GM20000 (cell line): ENCODE measurements around the gene SYCP2.

Source experiments
- DNase-seq: peaks from one replicate; pipeline ENCODE4 v3.0.0; 2012; ENCODE audit warnings: low spot score
- TF ChIP-seq, protein P1 (sequence below): IDR thresholded peaks from 2 replicates; pipeline ENCODE4 v1.5.1; 2012; ENCODE audit warnings: mild to moderate bottlenecking, control low read depth; ENCODE audit errors: extremely low read depth, missing control alignments

SYCP2 gene

DNA sequence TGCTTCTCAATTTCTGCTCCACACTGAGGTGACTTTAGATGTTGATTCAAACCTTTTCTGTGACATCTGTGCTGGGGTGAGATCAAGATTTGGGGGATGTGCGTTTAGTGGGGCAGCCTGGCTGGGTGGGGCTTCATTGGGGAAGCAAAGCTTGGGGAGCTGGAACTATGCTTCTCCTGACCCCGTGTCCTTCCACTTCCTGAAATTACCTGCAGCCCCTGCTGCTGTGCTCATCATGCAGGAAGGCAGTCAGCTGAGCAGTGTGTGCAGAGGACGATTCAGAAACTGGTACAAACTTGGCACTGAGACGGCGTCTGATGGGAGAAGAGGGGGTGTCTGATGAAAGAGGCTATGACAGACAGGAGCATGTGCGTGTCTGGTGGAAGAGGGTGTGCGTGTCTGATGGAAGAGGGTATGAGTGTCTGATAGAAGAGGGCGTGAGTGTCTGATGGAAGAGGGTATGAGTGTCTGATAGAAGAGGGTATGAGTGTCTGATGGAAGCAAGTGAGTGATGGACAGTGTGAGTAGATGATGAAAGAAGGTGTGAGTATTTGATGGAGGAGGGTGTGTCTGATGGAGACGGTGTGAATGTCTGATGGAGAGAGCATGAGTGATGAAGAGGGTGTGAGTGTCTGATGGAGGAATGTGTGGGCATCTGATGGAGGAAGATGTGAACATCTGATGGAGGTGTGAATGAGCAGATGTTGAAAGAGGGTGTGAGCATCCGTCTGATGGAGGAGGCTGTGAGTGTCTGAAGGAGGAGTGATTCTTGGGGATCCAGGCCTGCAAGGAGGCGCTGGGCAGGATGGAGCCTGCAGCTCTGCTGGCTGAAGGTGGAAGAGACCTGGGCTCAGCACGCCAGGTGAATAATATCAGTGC, 103.4 kb downstream of the SYCP2 start:
- TF ChIP-seq, protein P1, sequence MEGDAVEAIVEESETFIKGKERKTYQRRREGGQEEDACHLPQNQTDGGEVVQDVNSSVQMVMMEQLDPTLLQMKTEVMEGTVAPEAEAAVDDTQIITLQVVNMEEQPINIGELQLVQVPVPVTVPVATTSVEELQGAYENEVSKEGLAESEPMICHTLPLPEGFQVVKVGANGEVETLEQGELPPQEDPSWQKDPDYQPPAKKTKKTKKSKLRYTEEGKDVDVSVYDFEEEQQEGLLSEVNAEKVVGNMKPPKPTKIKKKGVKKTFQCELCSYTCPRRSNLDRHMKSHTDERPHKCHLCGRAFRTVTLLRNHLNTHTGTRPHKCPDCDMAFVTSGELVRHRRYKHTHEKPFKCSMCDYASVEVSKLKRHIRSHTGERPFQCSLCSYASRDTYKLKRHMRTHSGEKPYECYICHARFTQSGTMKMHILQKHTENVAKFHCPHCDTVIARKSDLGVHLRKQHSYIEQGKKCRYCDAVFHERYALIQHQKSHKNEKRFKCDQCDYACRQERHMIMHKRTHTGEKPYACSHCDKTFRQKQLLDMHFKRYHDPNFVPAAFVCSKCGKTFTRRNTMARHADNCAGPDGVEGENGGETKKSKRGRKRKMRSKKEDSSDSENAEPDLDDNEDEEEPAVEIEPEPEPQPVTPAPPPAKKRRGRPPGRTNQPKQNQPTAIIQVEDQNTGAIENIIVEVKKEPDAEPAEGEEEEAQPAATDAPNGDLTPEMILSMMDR = no peak
- DNase-seq = no peak

DNA sequence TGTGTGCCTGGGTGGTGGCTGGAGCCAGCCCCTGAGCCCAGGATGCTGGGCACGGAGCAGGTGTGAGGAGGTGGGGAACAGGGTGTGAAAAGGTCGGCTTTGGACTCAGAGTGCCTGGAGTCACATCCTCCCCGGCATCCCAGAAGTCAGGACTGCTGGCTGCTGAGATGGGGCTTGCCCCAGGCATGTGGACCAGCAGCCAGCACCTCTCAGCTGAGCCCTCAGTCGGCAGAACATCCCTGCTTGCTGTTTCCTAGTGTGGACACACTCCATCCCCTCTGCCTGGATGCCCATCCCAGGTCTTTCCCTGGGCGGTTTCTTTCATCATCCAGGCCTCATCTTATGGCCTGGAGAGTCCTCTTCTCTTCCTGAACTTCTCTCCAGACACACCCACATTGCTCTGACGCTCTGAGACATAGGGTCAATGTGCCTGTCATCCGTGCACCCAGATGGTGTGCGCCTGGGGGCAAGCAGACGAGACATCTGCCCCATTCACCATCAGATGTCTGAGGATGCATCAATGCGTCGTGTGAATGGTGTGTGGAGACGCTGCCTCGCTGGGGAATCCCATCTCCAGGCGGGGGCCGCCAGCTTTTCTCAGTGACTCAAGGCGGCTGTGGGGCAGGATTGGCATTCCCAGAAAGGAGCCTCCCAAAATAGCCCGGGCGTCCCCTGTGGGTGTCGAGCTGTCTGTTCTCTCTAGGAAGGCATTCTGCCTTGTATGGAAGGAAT, 104.2 kb downstream of the SYCP2 start:
- TF ChIP-seq, protein P1 = no peak
- no peak for DNase-seq

DNA sequence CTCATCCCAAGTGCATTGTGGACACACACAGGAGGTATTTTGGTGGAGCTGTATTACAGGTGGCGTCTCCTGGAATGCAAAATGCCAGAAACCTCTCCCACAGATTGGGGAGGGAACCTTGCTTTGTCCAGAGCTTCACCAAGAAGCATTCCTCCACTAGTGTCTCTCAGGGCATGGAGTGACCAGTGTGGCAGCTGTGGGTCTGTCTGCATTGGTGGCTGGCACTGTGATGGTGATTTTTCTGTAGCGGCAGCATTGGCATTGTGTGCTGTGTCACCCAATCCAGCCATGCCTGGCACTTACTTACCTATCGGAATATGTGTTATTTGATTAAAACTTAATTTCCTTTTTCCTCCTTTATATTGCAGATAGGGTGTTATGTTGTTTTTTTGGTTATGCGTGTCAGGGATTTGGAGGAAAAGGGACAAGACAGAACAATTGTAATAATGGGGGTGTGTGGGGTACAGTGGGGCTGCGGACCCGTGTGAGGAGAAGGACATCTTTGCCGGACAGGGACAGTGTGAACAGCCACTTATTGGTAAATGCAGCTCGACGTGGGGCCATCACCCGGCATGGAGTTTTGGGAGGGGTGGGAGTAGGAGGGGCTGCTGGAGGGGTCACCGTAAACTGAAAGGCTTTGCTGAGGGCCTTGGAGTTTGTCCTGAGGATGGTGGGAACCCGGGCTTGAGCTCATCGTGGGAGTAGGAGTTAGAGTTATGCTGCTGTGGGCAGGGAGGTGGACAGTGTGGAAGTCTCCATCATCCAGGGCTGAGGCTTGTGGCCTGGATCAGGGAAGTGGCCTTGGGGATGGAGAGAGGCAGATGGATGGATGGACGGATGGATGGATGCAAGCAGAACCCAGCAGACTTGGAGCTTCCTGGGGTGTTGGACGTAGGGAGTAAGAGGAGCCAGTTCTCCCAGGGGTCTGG, 105.0 kb downstream of the SYCP2 start:
- TF ChIP-seq, protein P1 = no peak
- DNase-seq = no peak

DNA sequence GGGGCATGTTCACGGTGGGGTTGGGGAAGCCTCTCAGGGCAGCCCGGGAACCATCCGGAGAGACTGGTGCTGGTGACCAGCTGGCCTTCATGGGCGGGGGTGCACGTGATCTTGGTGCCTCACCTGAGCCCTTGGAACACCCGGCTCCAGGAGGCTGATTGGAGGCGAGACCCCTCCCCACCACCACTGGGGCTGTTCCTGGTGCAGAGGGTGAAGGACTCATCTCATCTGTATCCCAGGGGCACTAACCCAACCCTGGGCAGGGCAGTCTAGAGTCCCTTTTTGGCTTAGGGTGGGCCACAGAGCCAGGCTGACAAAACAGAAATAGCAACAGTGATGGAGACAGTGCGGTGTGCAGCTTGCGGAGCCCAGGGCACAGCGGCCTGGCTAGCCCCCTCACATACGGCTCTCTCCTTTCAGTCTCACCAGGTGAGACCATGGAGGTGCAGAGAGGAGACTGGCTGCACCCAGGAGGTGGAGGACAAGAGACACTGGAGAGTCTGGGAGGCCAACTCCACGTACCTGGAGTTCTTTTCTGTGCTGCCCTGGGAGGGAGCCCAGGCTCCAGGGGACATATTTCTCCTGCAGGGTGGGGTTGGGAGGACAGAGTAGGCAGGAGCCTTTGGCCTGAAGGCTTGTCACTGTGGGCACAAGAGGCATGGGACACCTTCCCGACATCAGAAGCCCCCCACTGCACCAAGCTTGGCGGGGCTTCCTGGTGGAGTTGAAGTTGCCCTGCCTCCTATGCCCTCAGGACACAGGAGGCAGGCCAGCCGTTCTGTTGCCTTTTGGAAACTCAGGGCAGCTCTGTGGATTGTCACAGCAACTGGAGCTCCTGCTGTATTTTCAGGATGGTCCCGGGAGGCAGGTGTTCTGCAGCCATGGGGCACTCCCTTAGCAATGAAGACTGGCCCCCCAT, 106.0 kb downstream of the SYCP2 start:
- no peak for DNase-seq
- TF ChIP-seq, protein P1 = no peak

DNA sequence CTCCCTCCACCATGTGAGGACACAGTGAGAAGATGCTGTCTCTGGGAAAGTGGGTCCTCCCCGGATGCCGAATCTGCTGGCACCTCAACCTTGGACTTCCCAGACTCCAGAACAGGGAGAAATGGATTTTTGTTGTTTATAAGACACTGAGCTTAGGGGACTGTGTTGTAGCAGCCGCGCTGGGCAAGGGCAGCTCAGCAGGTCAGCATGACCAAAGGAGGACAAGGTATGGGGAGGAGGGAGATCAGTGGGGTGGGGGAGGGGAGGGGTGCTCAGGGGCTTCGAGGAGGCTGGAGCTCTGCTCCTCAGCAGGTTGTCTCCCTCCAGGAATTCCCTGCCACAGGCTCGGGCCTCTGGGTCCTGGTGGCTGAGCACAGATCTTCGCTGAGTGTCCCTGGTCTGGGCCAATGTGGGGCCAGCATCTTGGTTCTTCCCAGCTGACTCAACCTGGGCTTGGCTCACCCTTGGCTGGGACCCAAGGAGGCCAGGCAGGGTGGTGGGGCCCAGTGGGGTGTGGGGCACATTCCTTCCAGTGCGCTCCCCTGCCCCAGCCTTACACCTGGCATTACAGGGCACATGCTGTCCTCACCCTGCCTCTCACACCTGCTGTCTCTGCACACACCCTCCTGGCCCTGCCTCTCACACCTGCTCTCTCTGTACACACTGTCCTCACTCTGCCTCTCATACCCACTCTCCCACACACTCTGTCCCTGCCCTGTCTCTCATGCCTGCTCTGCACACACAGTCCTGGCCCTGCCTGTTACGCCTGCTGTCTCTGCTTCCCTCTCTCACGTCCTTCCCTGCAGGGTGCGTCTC, 107.3 kb downstream of the SYCP2 start:
- no peak for DNase-seq
- TF ChIP-seq, protein P1 = no peak

DNA sequence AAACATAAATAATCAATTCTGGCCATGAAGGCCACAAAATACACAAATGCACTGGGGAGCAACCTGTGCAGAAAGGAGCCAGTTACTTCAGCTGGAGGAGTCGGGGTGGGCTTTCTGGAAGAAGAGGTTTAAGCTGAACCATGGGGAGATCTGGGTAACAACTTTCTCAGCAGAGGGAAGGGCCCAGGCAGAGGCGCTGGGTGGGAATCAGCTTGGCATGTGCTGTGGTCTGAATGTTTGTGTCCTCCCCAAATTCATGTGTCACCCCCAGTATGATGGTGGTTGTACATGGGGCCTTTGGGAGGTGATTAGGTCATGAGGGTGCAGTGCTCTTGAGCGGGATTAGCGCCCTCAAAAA, 107.9 kb downstream of the SYCP2 start:
- no peak for DNase-seq
- TF ChIP-seq, protein P1 = no peak
